Stimulated activated memory B cell treated with anti-CD40 and anti-IgM and Interleukin-4, amounts not matched to agents 10 μg/mL and 1 μg/mL and 100 μg/mL, for 72 hours (primary cell): ENCODE data around the gene BLOC1S1.

Experiments
- ATAC-seq: fragments of 150-1000 bp; cut with Tn5 transposase; 2 replicates; pipeline ENCODE4 v1.10.0; 2021
- H3K27ac Mint-ChIP-seq: one replicate; pipeline ENCODE4 v1.8.0; 2022; ENCODE audit warnings: mild to moderate bottlenecking, mixed read lengths
- H3K27me3 Mint-ChIP-seq: one replicate; pipeline ENCODE4 v1.8.0; 2022; ENCODE audit warnings: mixed read lengths
- H3K36me3 Mint-ChIP-seq: one replicate; pipeline ENCODE4 v1.8.0; 2022; ENCODE audit warnings: mixed read lengths
- H3K4me1 Mint-ChIP-seq: one replicate; pipeline ENCODE4 v1.8.0; 2022; ENCODE audit warnings: mixed read lengths
- H3K4me3 Mint-ChIP-seq: one replicate; pipeline ENCODE4 v1.8.0; 2022; ENCODE audit warnings: mild to moderate bottlenecking, moderate library complexity, mixed read lengths
- H3K9me3 Mint-ChIP-seq: one replicate; pipeline ENCODE4 v1.8.0; 2022; ENCODE audit warnings: mixed read lengths

The BLOC1S1 gene

GRCh38 chr12:55713721-55714120 lies 2.1 kb upstream of the BLOC1S1 start:
- H3K4me3 Mint-ChIP-seq, result no peak overlapping the region
- no peaks in the 10 kb centered on the region for H3K9me3 Mint-ChIP-seq
- peaks cover 41% of the 10 kb centered on the region for H3K4me1 Mint-ChIP-seq
- peaks cover 7% of the 10 kb centered on the region for H3K27me3 Mint-ChIP-seq
- H3K27ac Mint-ChIP-seq, result no peak overlapping the region
- H3K36me3 Mint-ChIP-seq, result no peaks in the 10 kb centered on the region
- no peak for ATAC-seq

GRCh38 chr12:55715169-55715764 lies 579 bp upstream of the BLOC1S1 start:
- Mint-ChIP-seq H3K27ac (peak overlapping the region; percentile 91), H3K27me3 (no peaks in the 10 kb centered on the region), H3K9me3 (no peaks in the 10 kb centered on the region), H3K36me3 (no peaks in the 10 kb centered on the region), H3K4me1 (peaks cover 38% of the 10 kb centered on the region), H3K4me3 (peak overlapping the region; percentile 88)
- ATAC-seq, result no peak

DNA sequence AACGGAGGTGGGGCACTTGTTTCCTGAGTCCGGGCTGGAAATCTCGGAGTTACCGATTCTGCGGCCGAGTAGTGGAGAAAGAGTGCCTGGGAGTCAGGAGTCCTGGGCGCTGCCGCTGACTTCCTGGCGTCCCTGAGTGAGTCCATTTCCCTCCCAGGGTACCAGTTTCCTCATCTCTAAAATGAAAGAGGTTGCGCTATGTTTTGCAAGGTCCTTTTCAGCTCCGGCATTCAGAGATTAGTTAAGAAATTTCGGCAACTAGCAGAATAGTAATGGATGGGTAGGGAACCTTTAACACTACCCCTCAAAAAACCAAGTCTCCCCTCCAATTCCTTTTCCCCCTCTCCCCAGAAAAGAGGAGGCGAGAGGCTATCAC lies 724 bp downstream of the BLOC1S1 start:
- Mint-ChIP-seq H3K27ac (peak overlapping the region; percentile 91), H3K9me3 (no peaks in the 10 kb centered on the region), H3K4me3 (peak overlapping the region; percentile 88), H3K36me3 (no peaks in the 10 kb centered on the region), H3K4me1 (peaks cover 38% of the 10 kb centered on the region), H3K27me3 (no peaks in the 10 kb centered on the region)
- no peak for ATAC-seq

DNA sequence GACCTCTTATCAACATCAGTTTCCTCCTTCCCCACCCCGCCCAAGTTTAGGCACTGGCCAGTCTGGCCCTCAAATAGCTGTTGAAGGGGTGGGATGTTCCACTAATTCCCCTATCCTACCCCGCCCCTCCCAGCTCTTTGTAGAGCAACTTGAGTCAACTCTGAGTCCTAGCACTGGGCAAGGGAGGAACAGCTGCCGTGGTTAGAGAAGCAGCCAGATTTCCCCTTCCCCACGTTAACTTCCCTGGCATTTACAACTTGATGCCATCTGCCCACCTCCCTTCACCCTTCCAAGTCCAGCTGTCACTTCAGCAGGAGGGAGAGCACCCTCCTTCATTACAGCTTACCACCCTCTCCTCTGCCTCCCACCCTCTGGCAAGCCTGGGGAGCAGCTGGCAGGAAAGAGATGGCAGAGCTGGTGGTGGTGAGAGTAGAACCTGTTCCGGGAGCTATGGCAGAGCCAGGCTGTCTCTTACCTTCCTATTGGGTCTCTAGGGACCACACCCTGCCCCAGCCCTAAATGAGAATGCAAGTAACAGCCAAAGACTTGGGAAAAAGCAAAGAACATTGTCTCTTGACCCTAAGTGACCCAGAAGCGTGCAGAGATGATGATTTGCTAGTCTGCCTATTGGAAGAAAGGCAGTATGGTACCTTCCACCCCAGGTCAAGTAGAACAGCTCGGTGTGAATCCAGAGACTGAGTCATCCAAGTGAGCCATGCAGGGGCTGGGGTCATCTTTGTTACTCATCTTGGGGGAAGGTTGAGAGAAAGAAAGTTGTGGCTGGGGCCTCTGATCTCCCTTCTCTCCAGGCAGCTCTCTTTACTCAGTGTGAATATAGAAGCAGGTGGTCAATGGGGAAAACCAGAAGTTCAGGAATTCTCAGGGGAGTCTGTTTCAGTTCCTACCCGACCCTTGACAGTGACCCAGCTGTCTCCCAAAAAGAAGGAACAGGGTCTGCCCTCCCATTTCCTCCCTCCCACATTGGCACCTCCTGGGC lies 1.5 kb downstream of the BLOC1S1 start:
- ATAC-seq, result no peak
- Mint-ChIP-seq H3K36me3 (no peaks in the 10 kb centered on the region), H3K27me3 (no peaks in the 10 kb centered on the region), H3K27ac (peak overlapping the region; percentile 91), H3K4me3 (peak overlapping the region; percentile 88), H3K9me3 (no peaks in the 10 kb centered on the region), H3K4me1 (peaks cover 38% of the 10 kb centered on the region)

DNA sequence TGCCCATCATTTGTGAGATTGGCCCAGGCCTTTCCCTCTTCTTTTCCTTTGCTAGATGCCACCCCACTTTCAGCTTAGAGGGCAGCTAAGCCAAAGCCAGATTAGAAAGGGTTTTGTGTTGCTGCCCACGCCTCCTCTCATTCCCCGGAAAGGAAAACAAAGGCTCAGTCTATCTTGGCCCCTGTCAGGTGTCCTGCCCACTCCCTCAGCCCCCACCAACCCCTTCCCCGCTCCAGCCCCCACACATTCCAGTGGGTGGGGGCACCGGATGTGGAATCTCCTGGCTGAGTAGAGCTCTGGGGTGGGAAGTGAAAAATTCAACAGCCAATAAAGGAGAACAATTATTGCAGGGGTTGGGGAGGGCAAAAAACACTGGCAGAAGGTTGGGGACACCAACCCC lies 2.2 kb downstream of the BLOC1S1 start:
- no peaks in the 10 kb centered on the region for H3K36me3 Mint-ChIP-seq
- peaks cover 38% of the 10 kb centered on the region for H3K4me1 Mint-ChIP-seq
- peak overlapping the region; percentile 88 for H3K4me3 Mint-ChIP-seq
- H3K9me3 Mint-ChIP-seq, result no peaks in the 10 kb centered on the region
- ATAC-seq, result no peak
- H3K27me3 Mint-ChIP-seq, result no peaks in the 10 kb centered on the region
- no peak overlapping the region for H3K27ac Mint-ChIP-seq

DNA sequence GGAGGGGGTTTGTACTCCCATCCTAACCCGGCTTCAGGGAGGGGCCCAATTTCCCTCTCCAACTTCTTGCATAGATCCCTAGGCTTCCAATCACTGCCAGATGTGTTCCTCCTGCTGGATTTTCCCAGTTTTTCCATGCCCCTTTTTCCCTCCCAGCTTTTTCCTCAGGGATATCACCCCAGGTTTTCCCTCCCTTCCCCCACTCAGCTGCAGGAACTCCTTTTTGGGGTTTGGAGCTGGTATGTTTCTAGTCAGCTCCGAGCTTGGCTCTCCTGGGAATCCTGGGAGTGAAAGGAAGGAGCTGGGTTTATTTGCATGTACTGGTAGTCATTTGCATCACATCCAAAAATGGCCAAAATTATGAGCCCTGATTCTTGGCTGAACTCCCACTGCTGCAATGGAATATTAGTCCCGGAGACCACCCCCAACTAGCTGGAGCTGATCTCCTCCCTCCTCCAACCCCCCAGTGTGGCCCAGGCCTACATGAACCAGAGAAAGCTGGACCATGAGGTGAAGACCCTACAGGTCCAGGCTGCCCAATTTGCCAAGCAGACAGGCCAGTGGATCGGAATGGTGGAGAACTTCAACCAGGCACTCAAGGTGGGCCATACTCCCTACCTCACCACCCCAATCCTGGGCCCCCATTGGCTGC lies 2.9 kb downstream of the BLOC1S1 start:
- Mint-ChIP-seq H3K36me3 (no peaks in the 10 kb centered on the region), H3K27ac (peak overlapping the region; percentile 25), H3K4me3 (no peak overlapping the region)

DNA sequence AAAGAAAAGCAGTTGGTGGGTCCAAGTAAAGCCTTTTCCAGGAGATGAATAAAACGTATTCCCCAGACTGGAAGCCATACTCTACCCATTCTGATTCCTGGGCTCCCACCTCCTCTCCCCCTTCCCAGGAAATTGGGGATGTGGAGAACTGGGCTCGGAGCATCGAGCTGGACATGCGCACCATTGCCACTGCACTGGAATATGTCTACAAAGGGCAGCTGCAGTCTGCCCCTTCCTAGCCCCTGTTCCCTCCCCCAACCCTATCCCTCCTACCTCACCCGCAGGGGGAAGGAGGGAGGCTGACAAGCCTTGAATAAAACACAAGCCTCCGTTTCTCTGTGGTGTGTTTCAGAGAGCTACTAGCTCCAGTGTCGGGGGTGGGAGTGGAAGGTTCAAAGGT lies 3.5 kb downstream of the BLOC1S1 start:
- peaks cover 38% of the 10 kb centered on the region for H3K4me1 Mint-ChIP-seq
- H3K4me3 Mint-ChIP-seq, result no peak overlapping the region
- ATAC-seq, result no peak
- H3K36me3 Mint-ChIP-seq, result no peaks in the 10 kb centered on the region
- H3K27me3 Mint-ChIP-seq, result no peaks in the 10 kb centered on the region
- H3K27ac Mint-ChIP-seq, result no peak overlapping the region
- H3K9me3 Mint-ChIP-seq, result no peaks in the 10 kb centered on the region

More for the DNA sequence above, 2.9 kb downstream of the BLOC1S1 start:
- no peaks in the 10 kb centered on the region for H3K27me3 Mint-ChIP-seq
- H3K4me1 Mint-ChIP-seq, result peaks cover 38% of the 10 kb centered on the region
- ATAC-seq, result no peak
- H3K9me3 Mint-ChIP-seq, result no peaks in the 10 kb centered on the region

DNA sequence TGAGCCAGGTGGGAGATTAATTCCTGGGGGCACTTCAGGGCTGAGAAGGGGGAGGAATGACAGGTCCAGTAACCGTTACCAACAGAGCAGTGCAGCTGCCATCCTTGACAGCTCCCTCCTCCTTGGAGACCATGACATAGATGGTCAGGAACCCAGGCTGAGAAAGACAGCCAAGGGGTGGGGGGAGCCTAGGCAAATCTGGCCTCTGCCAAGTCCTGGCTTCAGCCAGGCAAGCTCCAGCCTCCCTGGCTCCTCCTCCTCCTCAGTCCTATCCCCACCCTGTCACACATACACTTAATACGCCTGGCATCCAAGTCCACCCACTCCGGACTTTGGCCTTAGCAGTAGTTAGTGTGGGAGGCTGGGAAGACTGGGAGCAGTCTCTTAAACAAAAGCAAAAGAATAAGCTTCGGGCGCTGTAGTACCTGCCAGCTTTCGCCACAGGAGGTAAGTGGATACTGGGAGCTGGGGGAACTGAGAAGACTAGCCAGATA lies 4.3 kb downstream of the BLOC1S1 start, which contains the start of gene RDH5:
Gene RDH5 (plus strand): TSS at position 323 of the 494 bp plus-strand sequence. CDS start 792 bp downstream, outside the sequence.
- no peaks in the 10 kb centered on the region for H3K27me3 Mint-ChIP-seq
- no peak within 1 kb of the TSS for H3K4me3 Mint-ChIP-seq
- no peak within 1 kb of the TSS for H3K27ac Mint-ChIP-seq
- no peaks in the 10 kb centered on the region for H3K9me3 Mint-ChIP-seq
- H3K4me1 Mint-ChIP-seq, result peaks cover 46% of the 10 kb centered on the region
- no peak for ATAC-seq
- peaks cover 6% of the 10 kb centered on the region for H3K36me3 Mint-ChIP-seq

- Mint-ChIP-seq H3K27me3 (no peaks in the 10 kb centered on the region), H3K4me3 (no peak overlapping the region), H3K36me3 (peaks cover 14% of the 10 kb centered on the region), H3K4me1 (peaks cover 46% of the 10 kb centered on the region), H3K27ac (no peak overlapping the region), H3K9me3 (no peaks in the 10 kb centered on the region)
- no peak for ATAC-seq
Observed at GRCh38 chr12:55720894-55721444, 5.1 kb downstream of the BLOC1S1 start.

- H3K27me3 Mint-ChIP-seq, result no peaks in the 10 kb centered on the region
- ATAC-seq, result no peak
- no peak overlapping the region for H3K27ac Mint-ChIP-seq
- peaks cover 41% of the 10 kb centered on the region for H3K4me1 Mint-ChIP-seq
- peaks cover 15% of the 10 kb centered on the region for H3K36me3 Mint-ChIP-seq
- H3K9me3 Mint-ChIP-seq, result no peaks in the 10 kb centered on the region
- H3K4me3 Mint-ChIP-seq, result no peak overlapping the region
Observed at GRCh38 chr12:55721601-55722213, 5.9 kb downstream of the BLOC1S1 start.

DNA sequence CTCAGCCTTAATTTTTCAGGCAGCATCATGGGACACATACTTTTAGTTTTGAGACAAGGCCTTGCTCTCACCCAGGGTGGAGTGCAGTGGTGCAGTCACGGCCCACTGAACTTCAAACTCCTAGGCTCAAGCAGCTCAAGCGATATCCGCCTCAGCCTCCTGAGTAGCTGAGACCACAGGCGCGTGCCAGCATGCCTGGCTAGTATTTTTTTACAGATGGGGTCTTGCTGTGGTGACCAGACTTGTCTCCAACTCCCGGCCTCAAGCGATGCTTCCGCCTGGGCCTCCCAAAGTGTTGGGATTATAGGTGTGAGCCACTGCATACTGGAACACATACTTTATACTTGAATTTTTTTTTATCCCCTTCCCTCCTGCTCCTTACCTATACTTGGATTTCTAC lies 7.1 kb downstream of the BLOC1S1 start:
- Mint-ChIP-seq H3K36me3 (peaks cover 15% of the 10 kb centered on the region), H3K4me1 (peaks cover 41% of the 10 kb centered on the region), H3K9me3 (no peaks in the 10 kb centered on the region), H3K27ac (no peak overlapping the region), H3K4me3 (no peak overlapping the region), H3K27me3 (no peaks in the 10 kb centered on the region)
- no peak for ATAC-seq

DNA sequence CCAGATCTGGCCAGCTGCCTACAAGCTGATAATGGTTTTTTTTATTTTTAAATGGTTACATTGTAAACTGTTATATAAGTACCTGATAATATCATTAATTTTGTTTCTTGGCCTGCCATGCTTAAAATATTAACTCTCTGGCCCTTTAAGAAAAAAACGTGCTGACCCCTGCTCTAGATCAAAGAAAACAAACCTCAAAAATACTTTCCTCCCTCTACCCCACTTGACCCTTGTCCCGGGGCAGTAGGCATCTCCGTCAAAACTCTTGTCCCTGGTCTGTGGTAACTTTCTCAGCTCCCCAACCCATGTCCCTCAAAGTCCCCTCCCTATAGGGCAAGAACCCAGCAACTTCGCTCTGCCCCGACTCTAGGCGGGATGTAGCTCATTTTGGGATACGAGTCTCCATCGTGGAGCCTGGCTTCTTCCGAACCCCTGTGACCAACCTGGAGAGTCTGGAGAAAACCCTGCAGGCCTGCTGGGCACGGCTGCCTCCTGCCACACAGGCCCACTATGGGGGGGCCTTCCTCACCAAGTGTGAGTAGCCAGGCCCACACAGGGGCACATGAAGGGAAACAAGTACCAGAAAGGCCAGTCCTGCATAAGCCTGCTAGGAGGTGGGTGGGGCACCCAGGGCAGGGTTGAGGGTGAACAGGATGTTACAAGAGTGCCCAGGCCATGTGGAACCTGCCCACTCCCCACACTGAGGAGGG lies 7.8 kb downstream of the BLOC1S1 start:
- Mint-ChIP-seq H3K36me3 (peaks cover 15% of the 10 kb centered on the region), H3K9me3 (no peaks in the 10 kb centered on the region), H3K4me3 (no peak overlapping the region), H3K27me3 (no peaks in the 10 kb centered on the region), H3K4me1 (peaks cover 36% of the 10 kb centered on the region), H3K27ac (no peak overlapping the region)
- no peak for ATAC-seq

- no peaks in the 10 kb centered on the region for H3K9me3 Mint-ChIP-seq
- peak; percentile 38 for ATAC-seq
- peaks cover 15% of the 10 kb centered on the region for H3K36me3 Mint-ChIP-seq
- H3K27ac Mint-ChIP-seq, result no peak overlapping the region
- no peak overlapping the region for H3K4me3 Mint-ChIP-seq
- peaks cover 32% of the 10 kb centered on the region for H3K4me1 Mint-ChIP-seq
- H3K27me3 Mint-ChIP-seq, result no peaks in the 10 kb centered on the region
Observed at GRCh38 chr12:55724226-55724939, 8.5 kb downstream of the BLOC1S1 start.

- Mint-ChIP-seq H3K36me3 (peaks cover 15% of the 10 kb centered on the region), H3K4me1 (peaks cover 37% of the 10 kb centered on the region), H3K9me3 (no peaks in the 10 kb centered on the region), H3K27ac (no peak overlapping the region), H3K4me3 (no peak overlapping the region), H3K27me3 (no peaks in the 10 kb centered on the region)
- no peak for ATAC-seq
Observed at GRCh38 chr12:55724940-55725309, 9.1 kb downstream of the BLOC1S1 start.
